B cell (primary cell): ENCODE data around the gene KIF3C.
"Not testable (repeated sequence)": the region's sequence is repeated elsewhere in the genome, so short reads cannot be mapped to it uniquely, and the experiment has no call there.

ENCODE experiments used
- EZH2 ChIP-seq: IDR thresholded peaks from 2 replicates; pipeline ENCODE4 v1.6.1; 2012; ENCODE audit warnings: borderline replicate concordance, low read depth, mild to moderate bottlenecking, moderate library complexity, low read length; ENCODE audit not compliant: insufficient read depth, poor library complexity, severe bottlenecking
- TF ChIP-seq, protein P1 (sequence below): fragments of 200-600 bp; IDR thresholded peaks from one replicate; pipeline ENCODE4 v1.8.0; 2022; ENCODE audit warnings: antibody characterized with exemption, mild to moderate bottlenecking

GRCh38 chr2:26016706-26017045 is 34.4 kb upstream of the KIF3C start:
- TF ChIP-seq, protein P1, sequence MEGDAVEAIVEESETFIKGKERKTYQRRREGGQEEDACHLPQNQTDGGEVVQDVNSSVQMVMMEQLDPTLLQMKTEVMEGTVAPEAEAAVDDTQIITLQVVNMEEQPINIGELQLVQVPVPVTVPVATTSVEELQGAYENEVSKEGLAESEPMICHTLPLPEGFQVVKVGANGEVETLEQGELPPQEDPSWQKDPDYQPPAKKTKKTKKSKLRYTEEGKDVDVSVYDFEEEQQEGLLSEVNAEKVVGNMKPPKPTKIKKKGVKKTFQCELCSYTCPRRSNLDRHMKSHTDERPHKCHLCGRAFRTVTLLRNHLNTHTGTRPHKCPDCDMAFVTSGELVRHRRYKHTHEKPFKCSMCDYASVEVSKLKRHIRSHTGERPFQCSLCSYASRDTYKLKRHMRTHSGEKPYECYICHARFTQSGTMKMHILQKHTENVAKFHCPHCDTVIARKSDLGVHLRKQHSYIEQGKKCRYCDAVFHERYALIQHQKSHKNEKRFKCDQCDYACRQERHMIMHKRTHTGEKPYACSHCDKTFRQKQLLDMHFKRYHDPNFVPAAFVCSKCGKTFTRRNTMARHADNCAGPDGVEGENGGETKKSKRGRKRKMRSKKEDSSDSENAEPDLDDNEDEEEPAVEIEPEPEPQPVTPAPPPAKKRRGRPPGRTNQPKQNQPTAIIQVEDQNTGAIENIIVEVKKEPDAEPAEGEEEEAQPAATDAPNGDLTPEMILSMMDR, result not testable (repeated sequence)
- TF ChIP-seq EZH2, result not testable (repeated sequence)
